NT2/D1 (cell line): Measurements from ENCODE around the gene MEGF10.

Experiments
- DNase-seq: peaks from one replicate; pipeline ENCODE4 v3.0.0-alpha.2; 2011; ENCODE audit warnings: low read depth, low spot score
- H3K27me3 ChIP-seq: 2 replicates; pipeline ENCODE4 v1.6.0; 2011; ENCODE audit warnings: mild to moderate bottlenecking; ENCODE audit not compliant: insufficient read length, insufficient read depth
- H3K36me3 ChIP-seq: 2 replicates; pipeline ENCODE4 v1.6.1; 2011; ENCODE audit warnings: mild to moderate bottlenecking, low read length, mixed read lengths; ENCODE audit not compliant: insufficient read depth, insufficient read length
- H3K4me1 ChIP-seq: 2 replicates; pipeline ENCODE4 v1.5.1; 2011; ENCODE audit not compliant: insufficient read depth, insufficient read length
- H3K4me3 ChIP-seq: 2 replicates; pipeline ENCODE4 v1.5.1; 2011; ENCODE audit warnings: low read depth; ENCODE audit not compliant: insufficient read length
- H3K9ac ChIP-seq: 2 replicates; pipeline ENCODE4 v1.6.0; 2011; ENCODE audit warnings: low read depth; ENCODE audit not compliant: insufficient read length
- H3K9me3 ChIP-seq: 2 replicates; pipeline ENCODE4 v1.5.1; 2011; ENCODE audit warnings: mild to moderate bottlenecking, low read length; ENCODE audit not compliant: insufficient read depth
- SUZ12 ChIP-seq: IDR thresholded peaks from 2 replicates; pipeline ENCODE4 v1.6.1; 2011; ENCODE audit not compliant: insufficient read length, insufficient read depth; ENCODE audit errors: extremely low read depth
- YY1 ChIP-seq: IDR thresholded peaks from 2 replicates; pipeline ENCODE4 v1.6.1; 2011; ENCODE audit not compliant: insufficient read length, insufficient read depth
- ZNF274 ChIP-seq: IDR thresholded peaks from 2 replicates; pipeline ENCODE4 v1.6.1; 2011; ENCODE audit warnings: mild to moderate bottlenecking, low read depth, low read length

Gene MEGF10

GRCh38 chr5:127320032-127320965 lies 29.7 kb downstream of the MEGF10 start:
- no peaks in the 10 kb centered on the region for H3K27me3 ChIP-seq
- DNase-seq = no peak
- no peaks in the 10 kb centered on the region for H3K9me3 ChIP-seq
- no peak overlapping the region for H3K4me3 ChIP-seq
- no peaks in the 10 kb centered on the region for H3K36me3 ChIP-seq
- H3K4me1 ChIP-seq = no peaks in the 10 kb centered on the region
- TF ChIP-seq YY1 = no peak
- no peak for TF ChIP-seq SUZ12
- TF ChIP-seq ZNF274 = no peak
- no peak overlapping the region for H3K9ac ChIP-seq

GRCh38 chr5:127321465-127321864 lies 30.9 kb downstream of the MEGF10 start:
- Histone ChIP-seq H3K9me3 (no peaks in the 10 kb centered on the region), H3K27me3 (no peaks in the 10 kb centered on the region), H3K36me3 (no peaks in the 10 kb centered on the region), H3K9ac (no peak overlapping the region), H3K4me3 (no peak overlapping the region), H3K4me1 (no peaks in the 10 kb centered on the region)
- TF ChIP-seq YY1 (no peak), SUZ12 (no peak), ZNF274 (no peak)
- no peak for DNase-seq

- no peaks in the 10 kb centered on the region for H3K9me3 ChIP-seq
- H3K4me3 ChIP-seq = no peak overlapping the region
- H3K4me1 ChIP-seq = no peaks in the 10 kb centered on the region
- no peaks in the 10 kb centered on the region for H3K27me3 ChIP-seq
- no peaks in the 10 kb centered on the region for H3K36me3 ChIP-seq
- H3K9ac ChIP-seq = no peak overlapping the region
- TF ChIP-seq YY1 (no peak), ZNF274 (no peak), SUZ12 (no peak)
- DNase-seq = no peak
These were observed 31.8 kb downstream of the MEGF10 start for GRCh38 chr5:127322403-127322802.

GRCh38 chr5:127324756-127325155 lies 34.2 kb downstream of the MEGF10 start:
- no peak for DNase-seq
- no peaks in the 10 kb centered on the region for H3K36me3 ChIP-seq
- no peaks in the 10 kb centered on the region for H3K9me3 ChIP-seq
- H3K9ac ChIP-seq = no peak overlapping the region
- TF ChIP-seq SUZ12 (no peak), ZNF274 (no peak), YY1 (no peak)
- H3K27me3 ChIP-seq = no peaks in the 10 kb centered on the region
- H3K4me1 ChIP-seq = no peaks in the 10 kb centered on the region
- no peak overlapping the region for H3K4me3 ChIP-seq

GRCh38 chr5:127326431-127326830 lies 35.8 kb downstream of the MEGF10 start:
- no peak for DNase-seq
- H3K4me3 ChIP-seq = no peak overlapping the region
- H3K27me3 ChIP-seq = no peaks in the 10 kb centered on the region
- H3K9me3 ChIP-seq = no peaks in the 10 kb centered on the region
- TF ChIP-seq YY1 (no peak), ZNF274 (no peak), SUZ12 (no peak)
- H3K36me3 ChIP-seq = no peaks in the 10 kb centered on the region
- no peaks in the 10 kb centered on the region for H3K4me1 ChIP-seq
- no peak overlapping the region for H3K9ac ChIP-seq

- H3K9ac ChIP-seq = no peak overlapping the region
- no peak for DNase-seq
- no peaks in the 10 kb centered on the region for H3K4me1 ChIP-seq
- H3K4me3 ChIP-seq = no peak overlapping the region
- H3K9me3 ChIP-seq = no peaks in the 10 kb centered on the region
- TF ChIP-seq SUZ12 (no peak), ZNF274 (no peak), YY1 (no peak)
- no peaks in the 10 kb centered on the region for H3K36me3 ChIP-seq
- no peaks in the 10 kb centered on the region for H3K27me3 ChIP-seq
These were observed 36.6 kb downstream of the MEGF10 start for GRCh38 chr5:127326976-127327755.

- no peak overlapping the region for H3K4me3 ChIP-seq
- no peaks in the 10 kb centered on the region for H3K36me3 ChIP-seq
- H3K27me3 ChIP-seq = no peaks in the 10 kb centered on the region
- TF ChIP-seq ZNF274 = no peak
- TF ChIP-seq SUZ12 = no peak
- TF ChIP-seq YY1 = no peak
- no peak for DNase-seq
- H3K9me3 ChIP-seq = no peaks in the 10 kb centered on the region
- H3K4me1 ChIP-seq = no peaks in the 10 kb centered on the region
- no peak overlapping the region for H3K9ac ChIP-seq
These were observed 39.5 kb downstream of the MEGF10 start for GRCh38 chr5:127330116-127330515.
